PFSK-1 (cell line): ENCODE measurements around the gene SULT2B1.
A peak's percentile ranks its signal among the peaks of the same experiment; 100 is the strongest.

Experiments
- FOXP2 ChIP-seq: optimal IDR thresholded peaks from 2 replicates; pipeline ENCODE3; 2011; ENCODE audit warnings: borderline replicate concordance, control low read depth, inconsistent platforms; ENCODE audit not compliant: insufficient read depth; ENCODE audit errors: extremely low read length, extremely low read depth
- POLR2AphosphoS5 ChIP-seq: IDR thresholded peaks from 2 replicates; pipeline ENCODE4 v1.6.1; 2012; ENCODE audit warnings: low read depth, mild to moderate bottlenecking, control low read depth, low read length, moderate library complexity
- REST ChIP-seq, 2 experiments: IDR thresholded peaks; 2 replicates each; pipeline versions ENCODE4 v1.6.1 to v1.8.0; 2011 to 2012; ENCODE audit warnings: low read depth in 2 of 2, low read length in 2 of 2, control low read depth in 1 of 2, inconsistent platforms in 1 of 2, mild to moderate bottlenecking in 1 of 2, moderate library complexity in 1 of 2; ENCODE audit not compliant: insufficient read depth in 1 of 2
- SIN3A ChIP-seq: IDR thresholded peaks from 2 replicates; pipeline ENCODE4 v1.6.1; 2012; ENCODE audit warnings: mild to moderate bottlenecking, low read length, moderate library complexity, borderline replicate concordance; ENCODE audit not compliant: insufficient read depth
- TAF1 ChIP-seq: IDR thresholded peaks from 2 replicates; pipeline ENCODE4 v1.6.1; 2012; ENCODE audit warnings: low read length, control low read depth, borderline replicate concordance; ENCODE audit not compliant: insufficient read depth

SULT2B1 gene

GRCh38 chr19:48582168-48582567 is 30.2 kb downstream of the SULT2B1 start:
- TF ChIP-seq POLR2AphosphoS5: no peak
- TF ChIP-seq REST (IDR thresholded peaks at IDR 0.05; ENCODE audit: insufficient read depth in 1 of 2, low read depth in 2 of 2, low read length in 2 of 2): no peak
- TF ChIP-seq FOXP2: no peak
- no peak for TF ChIP-seq TAF1
- no peak for TF ChIP-seq SIN3A

GRCh38 chr19:48587387-48587786 is 35.4 kb downstream of the SULT2B1 start:
- no peak for TF ChIP-seq POLR2AphosphoS5
- TF ChIP-seq TAF1: no peak
- TF ChIP-seq REST (IDR thresholded peaks at IDR 0.05; ENCODE audit: insufficient read depth in 1 of 2, low read depth in 2 of 2, low read length in 2 of 2): no peak
- no peak for TF ChIP-seq SIN3A
- TF ChIP-seq FOXP2: no peak

- TF ChIP-seq POLR2AphosphoS5 (no peak), FOXP2 (peak; percentile 78)
These were observed 36.9 kb downstream of the SULT2B1 start for GRCh38 chr19:48588670-48589401.

- TF ChIP-seq SIN3A: no peak
- no peak for TF ChIP-seq TAF1
- no peak for TF ChIP-seq REST (IDR thresholded peaks at IDR 0.05; ENCODE audit: insufficient read depth in 1 of 2, low read depth in 2 of 2, low read length in 2 of 2)
- TF ChIP-seq FOXP2: no peak
- no peak for TF ChIP-seq POLR2AphosphoS5
These were observed 39.0 kb downstream of the SULT2B1 start for GRCh38 chr19:48591021-48591420.

GRCh38 chr19:48595171-48595570 is 43.2 kb downstream of the SULT2B1 start:
- no peak for TF ChIP-seq POLR2AphosphoS5
- TF ChIP-seq TAF1: no peak
- TF ChIP-seq FOXP2: no peak
- no peak for TF ChIP-seq SIN3A
- TF ChIP-seq REST (IDR thresholded peaks at IDR 0.05; ENCODE audit: insufficient read depth in 1 of 2, low read depth in 2 of 2, low read length in 2 of 2): no peak
